H1 (cell line): Measurements from ENCODE around the gene R3HDM1. TPM values are rescaled to one million over a fixed set of nuclear protein-coding genes. Genes with fewer than 3 reads are reported as not detected.
"Not testable (repeated sequence)": the region's sequence is repeated elsewhere in the genome, so short reads cannot be mapped to it uniquely, and the experiment has no call there.

Experiments used
- CTCF ChIA-PET: fragments of 300-600 bp; sonication (Branson Sonifier 250); formaldehyde crosslinking; loops from one replicate; lab custom pipeline; 2021; ENCODE audit not compliant: partially characterized antibody; lab: Charles Lee
- POLR2A ChIA-PET: fragments of 300-600 bp; sonication (Branson Sonifier 250); formaldehyde crosslinking; loops from one replicate; lab custom pipeline; 2021; ENCODE audit warnings: inconsistent platforms; ENCODE audit not compliant: partially characterized antibody; lab: Charles Lee
- DNase-seq, 2 experiments: peaks; one replicate each; pipeline versions ENCODE4 v3.0.0 to v3.0.0-alpha.2; 2010 to 2022; ENCODE audit warnings: low spot score in 2 of 2, low read depth in 1 of 2, mixed read lengths in 1 of 2
- FAIRE-seq: peaks from 2 replicates; lab custom pipeline; 2011; peaks lifted over from hg19 to GRCh38; lab: Jason Lieb, UNC
- H2AFZ ChIP-seq: 2 replicates; pipeline ENCODE4 v1.8.1; 2012; ENCODE audit warnings: low read length, inconsistent platforms
- H2AK5ac ChIP-seq: 2 replicates; pipeline ENCODE4 v1.6.1; 2013; ENCODE audit warnings: low read depth, low read length
- H2BK120ac ChIP-seq: replicated peaks from 2 replicates; pipeline ENCODE3; 2013; ENCODE audit warnings: low read depth, low read length, inconsistent platforms
- H2BK12ac ChIP-seq: 2 replicates; pipeline ENCODE4 v1.6.1; 2013; ENCODE audit warnings: low read depth, low read length
- H2BK15ac ChIP-seq: 2 replicates; pipeline ENCODE4 v1.6.1; 2013; ENCODE audit warnings: low read length
- H2BK20ac ChIP-seq: 2 replicates; pipeline ENCODE4 v1.6.1; 2013; ENCODE audit warnings: low read length
- H2BK5ac ChIP-seq: 2 replicates; pipeline ENCODE4 v1.6.1; 2013; ENCODE audit warnings: low read depth, low read length
- H3K14ac ChIP-seq: 2 replicates; pipeline ENCODE4 v1.6.1; 2013; ENCODE audit warnings: inconsistent platforms; ENCODE audit not compliant: insufficient read length
- H3K18ac ChIP-seq: 2 replicates; pipeline ENCODE4 v1.6.1; 2013; ENCODE audit warnings: low read length; ENCODE audit errors: extremely low read depth
- H3K23ac ChIP-seq: 2 replicates; pipeline ENCODE4 v1.6.1; 2013; ENCODE audit warnings: inconsistent platforms; ENCODE audit not compliant: insufficient read length
- H3K23me2 ChIP-seq: 2 replicates; pipeline ENCODE4 v1.6.1; 2013; ENCODE audit warnings: low read depth, low read length
- H3K27ac ChIP-seq: 2 replicates; pipeline ENCODE4 v1.6.1; 2011; ENCODE audit warnings: low read depth, low read length, inconsistent platforms
- H3K27me3 ChIP-seq, 4 experiments: replicated peaks in 1 of 4; 1 replicate in 1 of 4; 2 replicates in 3 of 4; pipeline versions ENCODE4 v1.6.1 to v1.8.1; 2011 to 2013; ENCODE audit warnings: low read length in 3 of 4, mild to moderate bottlenecking in 3 of 4, inconsistent platforms in 2 of 4, mixed read lengths in 2 of 4, moderate library complexity in 1 of 4; ENCODE audit not compliant: control insufficient read depth in 3 of 4, insufficient read depth in 3 of 4; ENCODE audit errors: extremely low read depth in 1 of 4
- H3K36me3 ChIP-seq, 4 experiments: 2 replicates each; pipeline versions ENCODE4 v1.6.1 to v1.8.1; 2011 to 2013; ENCODE audit warnings: mild to moderate bottlenecking in 4 of 4, low read length in 3 of 4, moderate library complexity in 2 of 4, control low read depth in 1 of 4, inconsistent platforms in 1 of 4; ENCODE audit not compliant: insufficient read depth in 4 of 4, control insufficient read depth in 2 of 4
- H3K4ac ChIP-seq: replicated peaks from 2 replicates; pipeline ENCODE3; 2013; ENCODE audit warnings: low read length, low read depth, mixed read lengths, inconsistent platforms; ENCODE audit not compliant: insufficient read length
- H3K4me1 ChIP-seq, 4 experiments: replicated peaks in 1 of 4; 1 replicate in 1 of 4; 2 replicates in 3 of 4; pipeline versions ENCODE4 v1.6.1 to v1.8.1; 2011 to 2013; ENCODE audit warnings: low read length in 3 of 4, inconsistent platforms in 2 of 4, mixed read lengths in 1 of 4; ENCODE audit not compliant: insufficient read depth in 4 of 4, control insufficient read depth in 3 of 4
- H3K4me2 ChIP-seq, 2 experiments: 2 replicates each; pipeline versions ENCODE4 v1.6.1 to v1.8.1; 2011 to 2013; ENCODE audit warnings: low read depth in 2 of 2, low read length in 2 of 2, control low read depth in 1 of 2, inconsistent platforms in 1 of 2, mild to moderate bottlenecking in 1 of 2; ENCODE audit not compliant: insufficient read depth in 1 of 2
- H3K4me3 ChIP-seq, 4 experiments: fragments of 200-600, 300-600 bp in 1 of 4; sonication (generic), shearing (Covaris generic), sonication (Bioruptor Twin) in 1 of 4; 2 replicates each; pipeline versions ENCODE4 v1.5.1 to v1.8.1; 2011 to 2016; ENCODE audit warnings: low read length in 4 of 4, low read depth in 3 of 4, control low read depth in 2 of 4, inconsistent platforms in 2 of 4, mild to moderate bottlenecking in 2 of 4, mixed read lengths in 1 of 4, moderate library complexity in 1 of 4; ENCODE audit not compliant: insufficient read depth in 2 of 4; ENCODE audit errors: extremely low read depth in 1 of 4
- H3K56ac ChIP-seq: replicated peaks from 2 replicates; pipeline ENCODE3; 2013; ENCODE audit warnings: low read depth, mild to moderate bottlenecking, mixed read lengths, low read length, inconsistent platforms; ENCODE audit not compliant: insufficient read length
- H3K79me1 ChIP-seq: 2 replicates; pipeline ENCODE4 v1.6.1; 2013; ENCODE audit warnings: low read depth, low read length, control low read depth
- H3K79me2 ChIP-seq, 2 experiments: 2 replicates each; pipeline versions ENCODE4 v1.6.1 to v1.8.1; 2012 to 2013; ENCODE audit warnings: low read length in 2 of 2, mild to moderate bottlenecking in 2 of 2, inconsistent platforms in 1 of 2; ENCODE audit not compliant: insufficient read depth in 2 of 2, control insufficient read depth in 1 of 2
- H3K9ac ChIP-seq, 4 experiments: replicated peaks in 1 of 4; 1 replicate in 1 of 4; 2 replicates in 3 of 4; pipeline versions ENCODE4 v1.6.1 to v1.8.1; 2011 to 2013; ENCODE audit warnings: low read depth in 3 of 4, low read length in 3 of 4, control low read depth in 2 of 4, mild to moderate bottlenecking in 2 of 4, moderate library complexity in 2 of 4, inconsistent platforms in 1 of 4; ENCODE audit errors: extremely low read depth in 1 of 4
- H3K9me3 ChIP-seq, 2 experiments: 2 replicates each; pipeline versions ENCODE4 v1.6.1 to v1.8.1; 2012 to 2013; ENCODE audit warnings: mild to moderate bottlenecking in 2 of 2, moderate library complexity in 2 of 2, control low read depth in 1 of 2, inconsistent platforms in 1 of 2, low read depth in 1 of 2, low read length in 1 of 2, mixed read lengths in 1 of 2; ENCODE audit not compliant: insufficient read depth in 2 of 2
- H4K20me1 ChIP-seq, 2 experiments: replicated peaks in 1 of 2; 2 replicates each; pipeline versions ENCODE3 to v1.8.1; 2011 to 2013; ENCODE audit warnings: inconsistent platforms in 2 of 2, low read length in 2 of 2, mild to moderate bottlenecking in 1 of 2; ENCODE audit not compliant: insufficient read depth in 2 of 2, control insufficient read depth in 1 of 2
- H4K5ac ChIP-seq: 2 replicates; pipeline ENCODE4 v1.6.1; 2013; ENCODE audit warnings: low read length, low read depth, mixed read lengths, inconsistent platforms; ENCODE audit not compliant: insufficient read length
- H4K8ac ChIP-seq: 2 replicates; pipeline ENCODE4 v1.8.0; 2013; ENCODE audit warnings: mild to moderate bottlenecking, moderate library complexity, low read length, inconsistent platforms; ENCODE audit not compliant: insufficient read depth; ENCODE audit errors: extremely low read depth
- H4K91ac ChIP-seq: replicated peaks from 2 replicates; pipeline ENCODE3; 2013; ENCODE audit warnings: low read length, mixed read lengths, inconsistent platforms; ENCODE audit not compliant: insufficient read length
- WGBS, 2 experiments: shearing (Covaris generic) in 1 of 2; methylation state at CpG; one replicate each; pipeline versions ENCODE4 v1.1.6 to v1.1.7; 2013 to 2015; ENCODE audit warnings: low lambda C conversion rate in 2 of 2, mixed read lengths in 2 of 2, inconsistent platforms in 1 of 2, low coverage in 1 of 2, missing lambda C conversion rate in 1 of 2; ENCODE audit not compliant: insufficient replicate concordance in 2 of 2, insufficient coverage in 1 of 2, insufficient read length in 1 of 2; ENCODE audit errors: extremely low coverage in 1 of 2, missing lambda C conversion rate in 1 of 2; 5-methylcytosine and 5-hydroxymethylcytosine counted together
- polyA plus RNA-seq, 7 experiments: library from polyadenylated mRNA; depleted of rRNA in 3 of 7; stranded (reverse) in 5 of 7; unstranded in 2 of 7; fragments of >200 nt in 5 of 7; fragments of 200-250 nt in 2 of 7; gene quantifications; 1 replicate in 5 of 7; 2 replicates in 1 of 7; 4 replicates in 1 of 7; pipeline versions ENCODE4 v1.2.1 to v1.2.3, GENCODE V29; 2011 to 2013; ENCODE audit warnings: missing spikeins in 2 of 7, mixed read lengths in 2 of 7
- total RNA-seq: library from RNA; stranded (reverse); fragmentation: NEBNext Ultra II Directional; extraction: Animal tissue kit (Norgen Biotek cat#: 25700); gene quantifications from 2 replicates; pipeline ENCODE4 v1.2.1, GENCODE V29; 2021

R3HDM1 gene
- total and polyA plus RNA-seq, 2 of the 8 experiments (the other 6 are each of a cell fraction or from before 2014, with no cell fraction given) = 77.7 to 120 TPM

- CTCF ChIA-PET, H2AK5ac ChIP-seq, H3K79me2 ChIP-seq, H3K79me1 ChIP-seq, POLR2A ChIA-PET, H4K8ac ChIP-seq, H3K27me3 ChIP-seq, H2BK20ac ChIP-seq, H3K23ac ChIP-seq, H4K91ac ChIP-seq, H3K9ac ChIP-seq, H2BK120ac ChIP-seq, H3K27ac ChIP-seq, H3K4me3 ChIP-seq, H3K4me2 ChIP-seq, H2BK5ac ChIP-seq, H3K4ac ChIP-seq, H4K5ac ChIP-seq, H3K9me3 ChIP-seq, H3K18ac ChIP-seq, H3K56ac ChIP-seq, H3K4me1 ChIP-seq, H2BK12ac ChIP-seq, H3K23me2 ChIP-seq, H4K20me1 ChIP-seq, FAIRE-seq, H2BK15ac ChIP-seq, H2AFZ ChIP-seq, DNase-seq, H3K14ac ChIP-seq: not testable (repeated sequence)
- 93% methylated on average over 9 of the region's 9 CpGs; no CpG with 5 or more reads in 1 of the 2 experiments for WGBS, 2 experiments
- H3K36me3 ChIP-seq = peaks cover 0 to 23% (median 9%) of the 10 kb centered on the region in 4 experiments; a peak in 6 of 8 replicates
Measured at GRCh38 chr2:135715086-135715485, 183.8 kb downstream of the R3HDM1 start.
